GM10266 (cell line): ENCODE measurements around the gene KCNMA1.

Source experiments
- DNase-seq: peaks from one replicate; pipeline ENCODE4 v3.0.0; 2012; ENCODE audit errors: extremely low spot score
- CTCF ChIP-seq: IDR thresholded peaks from 2 replicates; pipeline ENCODE4 v1.5.1; 2012; ENCODE audit warnings: mild to moderate bottlenecking, low read depth; ENCODE audit not compliant: control insufficient read depth, insufficient read depth; ENCODE audit errors: missing control alignments

KCNMA1 gene

DNA sequence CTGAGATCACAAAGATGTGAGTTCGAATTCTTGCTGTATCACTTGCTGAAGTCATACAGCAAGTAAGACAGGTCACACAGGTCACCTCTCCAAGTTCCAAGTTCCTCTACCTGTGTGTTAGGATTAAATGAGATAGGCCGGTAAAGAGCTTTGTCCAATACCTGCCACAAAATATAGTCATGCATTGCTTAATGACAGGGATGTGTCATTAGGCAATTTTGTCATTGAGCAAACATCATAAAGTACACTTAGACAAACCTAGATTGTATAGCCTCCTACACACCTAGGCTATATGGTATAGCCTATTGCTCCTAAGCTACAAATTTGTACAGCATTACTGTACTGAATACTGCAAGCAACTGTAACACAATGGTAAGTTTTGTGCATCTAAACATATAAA, 469.4 kb downstream of the KCNMA1 start:
- no peak for TF ChIP-seq CTCF

DNA sequence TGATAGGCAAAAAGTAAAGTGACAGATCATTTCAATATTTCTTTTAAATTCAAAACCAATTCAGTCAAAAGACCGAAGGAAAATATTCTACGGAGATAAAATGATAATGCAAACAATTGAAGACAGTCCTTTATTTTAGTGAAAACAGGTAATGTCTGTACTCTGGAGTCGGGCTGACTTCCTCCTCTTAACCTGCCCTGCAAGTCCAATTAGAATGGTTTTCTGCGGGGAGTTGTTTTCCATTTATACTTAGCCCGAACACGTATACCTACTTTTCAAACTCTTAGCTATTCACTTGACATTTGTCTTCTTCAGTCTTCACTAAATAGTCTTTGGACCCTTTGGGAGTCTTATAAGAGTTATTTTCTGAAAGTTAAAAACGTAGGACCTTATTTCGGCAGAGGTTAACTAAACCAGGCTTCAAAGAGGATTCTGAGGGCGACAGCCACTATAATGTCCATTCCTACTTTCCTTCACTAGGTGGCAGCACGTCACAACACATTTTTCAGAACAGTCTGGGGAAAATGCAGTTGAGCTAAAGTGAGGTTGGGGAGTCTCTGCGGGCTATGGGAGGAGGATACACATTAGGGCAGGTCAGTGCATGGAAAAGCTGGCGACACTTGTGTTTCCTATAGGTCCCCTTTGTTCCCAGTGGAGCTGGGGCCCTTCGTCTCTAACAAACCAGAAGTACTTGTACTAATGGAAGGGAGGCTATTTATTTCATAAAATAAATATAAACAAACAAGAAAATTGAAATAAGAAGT, 472.0 kb downstream of the KCNMA1 start:
- peak; percentile 80 for TF ChIP-seq CTCF
- peak; percentile 41 for DNase-seq

More for the DNA sequence above, 469.4 kb downstream of the KCNMA1 start:
- DNase-seq: no peak

- no peak for DNase-seq
- no peak for TF ChIP-seq CTCF
These were observed 472.8 kb downstream of the KCNMA1 start for GRCh38 chr10:77164616-77165311.

DNA sequence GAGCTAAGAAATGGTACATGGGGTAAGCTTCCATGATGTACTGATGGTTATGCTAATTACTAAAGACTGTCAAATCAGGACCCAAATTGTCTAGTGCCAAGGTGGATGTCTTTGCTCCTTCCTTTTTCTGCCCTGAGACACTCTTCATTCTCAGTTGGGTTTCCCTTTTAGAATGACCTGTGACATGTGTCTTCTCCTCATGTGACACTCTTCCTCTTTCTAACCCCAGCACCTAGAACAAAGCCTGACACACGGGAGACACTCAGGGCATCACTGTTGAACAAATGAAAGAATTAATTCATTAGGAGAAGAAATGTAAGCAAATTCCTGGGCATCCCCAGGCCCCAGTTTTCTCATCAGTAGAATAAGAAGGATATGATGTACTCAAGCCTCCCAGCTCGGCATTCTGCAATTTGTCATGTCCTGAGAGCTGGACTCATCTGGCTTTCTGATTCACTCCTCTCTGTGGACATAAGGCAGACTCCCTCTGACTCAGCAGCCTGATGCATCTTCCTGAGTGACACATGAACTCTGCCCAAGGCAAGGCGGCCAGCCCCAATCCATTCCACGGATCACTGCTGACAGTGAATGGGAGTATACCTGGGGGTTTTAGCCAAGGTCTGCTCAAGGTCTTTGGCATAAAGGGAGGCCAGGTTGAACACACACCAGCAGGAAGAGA, 473.8 kb downstream of the KCNMA1 start:
- no peak for TF ChIP-seq CTCF
- no peak for DNase-seq

DNA sequence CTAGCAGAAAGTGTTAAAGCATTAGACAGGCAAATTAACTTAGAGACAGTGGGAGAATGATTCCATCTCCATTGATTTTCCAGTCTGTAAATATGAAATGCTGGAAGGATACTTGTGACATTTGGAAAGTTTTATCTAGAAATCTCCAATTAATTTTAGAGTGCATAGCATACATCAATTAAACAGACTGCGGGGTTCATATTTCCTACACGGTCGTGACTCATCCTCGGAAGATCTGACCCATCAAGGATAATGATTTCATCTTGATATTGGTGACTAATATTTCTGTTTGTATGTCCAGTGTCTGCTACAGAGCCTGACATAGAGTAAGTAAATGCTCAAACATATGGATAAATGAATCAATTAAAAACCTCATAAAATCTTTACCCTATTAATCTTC, 474.9 kb downstream of the KCNMA1 start:
- DNase-seq: no peak
- TF ChIP-seq CTCF: no peak

- TF ChIP-seq CTCF: no peak
- no peak for DNase-seq
These were observed 476.9 kb downstream of the KCNMA1 start for GRCh38 chr10:77160679-77161078.
